ENCODE measurements around the gene CDCP1.
"Not testable (repeated sequence)": the region's sequence is repeated elsewhere in the genome, so short reads cannot be mapped to it uniquely, and the experiment has no call there.

CDCP1 gene

DNA sequence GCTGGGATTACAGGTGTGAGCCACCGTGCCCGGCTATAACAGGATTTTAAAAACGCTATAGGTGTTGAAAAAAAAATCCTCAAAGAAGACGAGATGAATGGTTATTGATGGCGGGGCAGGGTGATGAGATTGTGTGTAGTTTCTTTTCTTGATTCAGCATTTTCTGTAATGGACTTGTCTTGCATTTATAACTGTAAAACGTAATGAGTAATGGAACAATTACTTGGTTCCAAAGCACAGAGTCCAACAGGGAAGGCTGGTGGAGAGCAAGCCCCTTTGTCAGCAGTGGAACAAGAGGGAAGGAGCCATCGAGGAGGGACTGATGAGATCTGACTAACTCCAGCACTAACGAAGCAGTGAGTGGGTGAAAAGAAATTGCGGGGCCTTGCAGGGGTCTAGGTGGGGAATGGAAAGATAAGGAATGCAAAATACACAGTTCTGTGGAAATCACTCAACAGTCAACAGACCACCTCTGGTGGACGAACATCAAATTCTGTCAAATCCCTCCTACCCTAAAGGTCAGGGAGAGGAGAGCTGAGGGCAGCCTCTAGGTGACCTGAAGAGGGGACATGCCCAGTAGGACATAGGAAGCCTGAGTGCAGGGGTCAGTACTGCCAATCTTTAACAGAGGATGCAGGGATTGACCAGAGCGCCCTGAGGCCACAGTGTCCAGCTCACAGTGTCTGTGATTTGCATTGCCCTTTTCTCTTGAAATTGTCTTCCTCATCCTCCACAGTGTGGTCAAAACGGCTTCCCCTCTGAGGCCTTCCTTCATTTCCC is 23.1 kb upstream of the CDCP1 start:
- DNase-seq = no peak

DNA sequence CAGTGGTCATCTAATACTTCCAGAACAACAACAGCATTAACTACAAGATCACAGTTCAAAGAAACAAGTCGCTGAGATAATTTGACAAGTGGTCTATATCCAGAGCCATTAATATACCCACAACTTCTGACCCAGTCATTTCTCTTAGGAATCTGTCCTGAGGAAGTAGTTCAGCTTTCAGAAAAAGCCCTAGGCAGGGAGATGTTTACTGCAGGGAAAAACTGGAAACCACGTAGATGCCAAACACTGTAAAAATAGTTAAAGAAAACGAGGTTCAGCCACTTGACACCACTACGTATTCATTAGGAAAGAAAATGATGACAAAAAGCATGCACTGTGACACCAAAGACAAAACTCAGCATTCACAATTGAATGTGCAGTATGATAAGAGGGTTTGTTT is 22.3 kb upstream of the CDCP1 start:
- no peak for DNase-seq

DNA sequence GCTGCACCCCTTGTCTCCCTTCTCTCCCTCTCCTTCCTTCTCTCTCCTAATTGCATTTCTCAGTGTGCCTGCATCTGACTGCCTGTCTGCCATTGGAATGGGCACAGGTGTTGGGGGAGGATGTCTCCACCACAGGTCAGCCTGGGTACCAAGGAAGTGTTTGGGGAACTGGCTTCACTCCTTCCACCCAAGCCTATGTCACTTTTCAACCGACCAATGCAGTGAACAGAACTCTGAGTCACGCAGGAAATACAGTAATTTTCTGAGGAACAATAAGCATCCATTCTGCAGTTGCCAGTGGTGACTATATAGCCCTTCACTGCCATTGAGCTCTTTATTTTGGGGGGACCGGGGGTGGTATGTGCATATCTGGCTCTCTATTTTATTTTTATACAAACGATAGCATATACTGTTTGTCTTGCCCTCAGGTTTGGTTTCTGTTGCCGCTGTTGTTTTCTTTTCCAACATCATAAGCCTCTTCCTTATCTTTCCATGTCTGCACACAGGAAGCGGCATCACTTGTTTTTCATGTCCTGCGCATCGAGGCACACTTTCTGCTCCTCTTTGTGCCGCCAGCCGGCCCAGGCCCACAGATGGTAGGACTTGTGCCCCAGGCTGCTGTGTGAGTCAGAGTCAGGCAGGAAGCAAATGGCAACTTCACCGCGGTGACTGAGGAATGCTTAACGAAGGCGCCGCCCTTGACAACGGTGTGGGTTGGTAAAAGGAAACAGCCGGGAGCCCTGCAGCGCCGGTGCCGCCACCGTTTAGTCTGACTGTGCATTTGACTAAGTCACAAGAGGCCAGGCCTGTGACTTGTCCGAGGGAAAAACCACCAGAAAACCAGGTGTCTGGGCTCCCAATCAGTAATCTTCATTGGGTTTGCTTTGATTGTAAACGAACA is 21.1 kb upstream of the CDCP1 start:
- DNase-seq = peak; percentile 63

DNA sequence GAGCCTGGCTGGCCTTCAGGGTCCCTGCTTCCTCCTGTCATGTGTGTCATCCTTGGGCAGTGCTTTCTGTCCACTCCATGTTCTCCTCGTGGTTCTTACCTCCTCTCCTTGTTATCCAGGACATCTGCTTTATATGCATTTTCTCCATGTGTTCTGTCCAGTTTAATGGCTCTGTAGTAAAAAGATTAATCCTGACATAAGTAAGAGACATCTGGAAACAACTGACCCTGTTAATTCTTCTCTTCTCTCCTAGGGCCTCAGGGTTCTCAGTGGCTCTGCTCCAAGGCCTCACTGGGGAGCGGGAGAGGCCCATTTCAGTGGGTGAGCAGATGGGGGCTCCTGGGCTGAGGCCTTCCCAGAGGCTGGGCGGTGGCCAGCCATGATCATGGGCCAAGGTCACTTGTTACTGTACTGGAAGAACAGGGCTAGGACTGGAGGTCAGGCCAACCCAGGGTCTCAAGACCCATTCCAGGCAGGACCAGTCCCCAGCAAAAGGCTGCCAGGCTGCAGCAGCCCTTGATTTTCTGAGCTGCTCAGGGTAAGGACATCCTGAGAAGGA is 20.2 kb upstream of the CDCP1 start:
- DNase-seq = no peak

DNA sequence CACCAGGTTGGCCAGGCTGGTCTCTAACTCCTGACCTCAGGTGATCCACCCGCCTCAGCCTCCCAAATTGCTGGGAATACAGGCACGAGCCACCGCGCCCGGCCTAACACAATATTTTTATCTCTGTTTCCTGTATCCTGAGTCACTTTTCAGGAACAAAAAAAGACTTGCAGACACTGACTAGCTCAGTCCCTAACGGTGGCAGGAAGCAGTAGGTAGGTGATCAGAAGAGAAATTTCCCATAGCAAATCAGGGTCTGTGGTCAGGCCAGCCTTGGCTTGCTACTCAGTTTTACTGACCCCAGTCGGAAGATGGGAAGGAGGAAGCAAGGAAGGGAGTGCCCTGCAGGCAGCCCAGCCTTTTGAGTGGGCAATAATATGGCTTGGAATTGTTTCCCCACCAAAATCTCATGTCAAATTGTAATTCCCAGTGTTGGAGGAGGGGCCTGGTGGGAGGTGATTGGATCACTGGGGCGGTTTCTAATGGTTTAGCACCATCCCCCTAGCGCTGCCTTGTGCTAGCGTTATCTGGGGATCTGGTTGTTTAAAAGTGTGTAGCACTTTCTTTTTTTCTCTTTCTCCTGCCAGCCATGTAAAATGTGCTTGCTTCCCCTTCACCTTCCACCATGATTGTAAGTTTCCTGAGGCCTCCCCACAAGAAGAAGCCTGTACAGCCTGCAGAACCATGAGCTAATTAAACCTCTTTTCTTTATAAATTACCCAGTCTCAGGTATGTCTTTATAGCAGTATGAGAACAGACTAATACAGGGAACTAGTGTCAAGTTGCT is 19.5 kb upstream of the CDCP1 start:
- DNase-seq = no peak

DNA sequence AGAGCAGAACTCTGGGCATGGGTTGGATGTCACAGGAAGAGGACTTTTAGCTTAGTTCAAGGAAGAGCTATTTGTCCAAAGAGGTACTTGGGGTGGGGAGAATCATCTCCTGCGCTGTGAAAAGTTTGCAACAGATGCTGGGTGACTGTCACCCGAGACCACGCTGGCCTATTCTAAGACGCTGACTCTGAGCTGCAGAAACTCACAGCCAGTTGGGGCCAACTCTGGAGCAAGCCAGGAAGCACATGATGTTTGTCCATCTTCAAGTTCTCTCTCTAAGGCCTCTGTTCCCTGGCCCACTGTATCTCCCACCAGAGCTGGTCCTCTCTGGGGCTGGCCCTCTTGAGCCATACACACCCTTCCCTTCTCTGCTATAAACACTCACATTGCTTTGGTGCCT is 17.9 kb upstream of the CDCP1 start:
- no peak for DNase-seq

DNA sequence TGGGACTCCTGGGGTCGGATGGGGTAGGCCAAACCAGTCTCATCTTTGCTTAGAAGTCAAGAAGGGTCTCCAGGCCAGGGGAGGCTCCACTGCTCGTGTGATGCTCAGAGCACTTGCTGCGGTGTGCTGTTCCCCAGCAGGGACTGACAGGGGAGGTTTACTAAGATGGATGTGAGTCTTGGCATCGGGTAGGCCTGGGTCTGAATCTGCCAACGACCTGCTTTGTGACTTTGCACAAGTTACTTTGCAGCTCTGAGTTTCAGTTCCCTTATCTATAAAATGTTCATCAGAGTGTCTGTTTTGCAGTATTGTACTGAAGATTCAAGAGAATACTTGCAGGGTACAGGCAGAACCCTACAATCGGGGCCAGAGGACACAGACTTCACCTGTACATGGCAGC is 17.3 kb upstream of the CDCP1 start:
- DNase-seq = no peak

DNA sequence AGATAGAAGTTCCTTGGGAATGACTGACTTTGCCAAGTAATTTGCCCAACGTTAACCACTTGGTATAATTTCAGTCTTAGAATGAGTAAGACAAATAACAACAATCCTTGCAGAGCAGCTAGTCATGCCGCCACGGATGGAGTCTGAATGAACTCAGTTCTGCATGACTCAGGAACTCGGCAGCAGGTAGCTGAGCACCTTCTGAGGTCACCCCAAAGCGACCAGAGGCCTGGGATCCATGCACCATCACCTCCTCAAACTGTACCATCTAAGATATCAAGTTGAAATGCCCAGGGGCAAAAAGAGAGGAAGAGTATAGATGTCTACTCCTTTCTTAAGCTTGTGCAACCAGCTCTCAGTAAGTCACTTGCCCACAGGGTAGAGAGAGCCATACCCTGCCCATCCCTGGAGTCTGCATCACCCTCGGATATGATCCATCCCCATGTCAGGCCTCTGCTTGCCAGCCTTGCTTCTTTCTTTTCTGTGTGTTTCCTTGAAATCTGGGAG is 8.5 kb upstream of the CDCP1 start:
- DNase-seq = no peak

DNA sequence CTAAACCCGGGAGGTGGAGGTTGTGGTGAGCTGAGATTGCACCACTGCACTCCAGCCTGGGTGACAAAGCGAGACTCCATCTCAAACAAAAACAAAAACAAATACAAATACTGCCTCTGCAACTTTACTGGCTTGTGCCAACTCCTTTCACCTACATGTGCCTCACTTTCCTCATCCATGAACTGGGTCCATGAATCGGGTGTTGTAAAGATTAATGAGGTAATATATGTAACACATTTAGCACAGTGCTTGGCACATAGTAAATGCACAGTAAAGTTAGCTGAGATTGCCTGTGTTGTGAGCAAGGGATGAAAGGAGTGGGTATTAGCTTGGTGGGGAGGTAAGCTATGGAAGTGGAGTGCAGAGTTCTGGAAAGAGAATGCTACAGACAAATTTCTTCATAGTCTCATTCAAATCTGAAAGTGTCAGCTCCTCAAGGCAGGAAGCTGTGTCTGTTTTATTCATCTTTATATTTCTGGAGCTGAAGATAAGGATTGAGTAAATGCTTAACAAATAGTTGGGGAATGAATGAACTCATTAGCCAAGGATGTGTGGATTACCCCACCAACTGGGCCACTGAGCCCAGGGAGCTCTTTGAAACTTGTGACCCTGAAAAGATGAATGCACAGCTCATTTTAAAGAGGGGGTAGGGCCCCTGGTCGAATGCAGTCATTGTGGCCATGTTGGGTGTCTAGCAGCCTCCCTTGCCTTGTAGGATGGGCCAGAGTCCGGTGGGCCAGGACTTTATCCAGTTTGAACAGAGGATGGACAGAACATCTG is 7.7 kb upstream of the CDCP1 start:
- no peak for DNase-seq

DNA sequence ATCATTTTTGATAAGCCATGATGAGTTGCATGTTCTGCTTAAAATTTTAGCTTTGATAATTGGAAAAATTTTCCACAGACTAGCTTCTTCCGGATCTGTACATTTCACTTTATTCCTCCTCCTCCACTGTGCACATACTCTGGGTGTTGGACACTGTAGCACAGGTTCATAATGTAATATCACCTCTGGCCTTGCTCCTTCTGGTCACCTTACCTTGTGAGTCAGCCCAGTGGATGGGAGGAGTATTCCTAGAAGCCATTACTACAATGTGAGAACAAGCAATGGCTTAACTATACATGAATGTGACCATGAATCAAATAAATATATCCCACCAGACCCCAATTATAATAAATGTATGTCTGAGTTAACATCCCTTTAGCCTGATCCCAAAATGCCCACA is 6.1 kb upstream of the CDCP1 start:
- DNase-seq = no peak

DNA sequence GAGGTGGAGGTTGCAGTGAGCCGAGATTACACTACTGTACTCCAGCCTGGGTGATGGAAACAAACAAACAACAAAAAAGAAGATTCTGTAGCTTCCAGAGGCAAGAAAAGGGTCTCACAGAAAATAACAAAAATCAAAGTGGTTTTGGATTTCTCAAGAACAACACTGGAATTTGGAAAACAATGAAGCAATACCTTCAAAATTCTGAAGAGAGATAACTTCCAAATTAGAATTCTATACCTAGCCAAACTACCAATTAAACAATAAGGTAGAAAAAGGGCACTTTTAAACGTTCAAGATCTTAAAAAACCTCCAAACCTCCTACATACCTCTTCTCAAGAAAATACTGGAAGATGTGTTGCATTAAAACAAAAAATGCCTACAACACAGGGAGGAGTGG is 4.9 kb upstream of the CDCP1 start:
- no peak for DNase-seq

DNA sequence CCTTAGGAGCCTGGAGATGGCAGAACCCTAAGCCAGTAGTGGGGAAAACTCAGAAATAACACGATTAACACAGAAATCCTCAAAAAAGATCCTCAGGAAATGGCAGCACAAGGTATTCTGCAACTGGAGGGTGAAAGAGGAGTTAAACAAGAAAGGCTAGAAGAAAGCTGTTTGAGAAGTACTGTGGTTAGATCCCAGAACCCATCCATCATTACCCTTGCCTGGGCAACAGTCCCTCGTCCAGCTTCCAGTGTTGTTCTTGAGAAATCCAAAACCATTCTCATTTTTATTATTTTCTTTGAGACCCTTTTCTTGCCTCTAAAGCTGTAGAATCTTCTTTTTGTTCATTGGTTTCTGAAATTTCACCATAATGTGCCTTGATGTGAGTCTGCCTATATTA is 2.7 kb upstream of the CDCP1 start:
- DNase-seq = no peak

DNA sequence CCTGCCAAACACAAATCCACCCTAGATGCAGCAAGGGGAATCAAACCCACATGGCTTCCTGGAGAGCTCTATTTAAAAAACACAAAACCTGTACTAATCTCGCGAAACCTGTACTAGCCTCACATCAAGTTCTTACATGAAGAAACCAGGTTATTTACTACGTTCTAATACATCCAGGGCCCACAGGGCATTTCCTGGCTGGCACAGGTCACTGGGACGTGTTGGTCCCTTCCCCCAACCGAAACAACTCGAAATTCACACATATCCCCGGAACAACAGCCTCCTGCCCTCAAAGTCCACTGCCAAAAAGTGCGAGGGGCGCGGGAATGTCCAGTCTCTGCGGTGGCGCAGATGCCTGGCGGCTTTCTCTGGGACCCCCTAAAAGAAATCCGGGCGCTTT is 955 bp downstream of the CDCP1 start:
- DNase-seq = no peak

DNA sequence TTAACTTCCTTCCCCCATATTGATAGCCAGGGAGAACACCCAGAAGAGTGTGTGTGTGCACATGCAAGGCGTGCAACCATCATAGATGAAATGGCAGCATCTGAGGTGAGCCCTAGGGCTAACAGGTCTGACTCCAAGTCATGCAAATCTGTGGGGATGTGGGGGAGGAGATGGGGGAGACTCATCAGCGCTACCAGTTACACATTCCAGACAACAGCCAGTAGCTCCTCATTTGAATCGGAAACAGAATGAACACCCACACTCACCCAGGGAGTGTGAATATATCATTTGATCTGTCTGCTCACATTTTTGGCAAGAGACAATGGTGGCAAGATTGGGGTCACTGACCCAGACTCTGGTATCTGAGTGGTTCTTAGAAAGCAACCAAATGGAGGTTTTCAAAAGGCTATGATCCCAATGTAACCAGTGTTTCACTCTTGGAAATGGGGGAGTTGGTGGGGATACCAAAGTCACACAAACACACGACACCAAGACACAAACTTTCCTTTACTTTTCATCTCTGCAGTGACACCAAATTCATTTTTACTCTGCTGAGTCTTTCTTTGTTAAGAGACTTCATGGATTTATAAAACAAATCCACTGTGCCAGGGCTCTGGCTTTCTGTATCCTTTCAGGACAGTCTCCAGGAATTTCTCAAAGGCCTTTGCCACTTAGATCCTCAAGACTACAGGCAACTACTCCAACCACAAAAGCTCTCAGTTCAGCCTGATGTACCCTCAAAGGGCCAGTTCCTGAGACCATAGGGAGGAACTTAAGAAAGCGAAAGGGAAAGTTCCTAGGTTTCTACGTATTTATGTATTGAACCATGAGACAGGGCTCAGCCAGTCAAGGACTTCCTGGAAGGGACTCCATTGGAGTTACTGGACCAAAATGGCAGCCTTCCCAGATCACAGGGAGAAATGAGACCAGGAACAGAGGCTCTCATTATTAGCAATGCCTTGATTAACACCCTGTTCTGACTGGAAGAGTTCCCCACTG is 2.2 kb downstream of the CDCP1 start:
- DNase-seq = no peak

DNA sequence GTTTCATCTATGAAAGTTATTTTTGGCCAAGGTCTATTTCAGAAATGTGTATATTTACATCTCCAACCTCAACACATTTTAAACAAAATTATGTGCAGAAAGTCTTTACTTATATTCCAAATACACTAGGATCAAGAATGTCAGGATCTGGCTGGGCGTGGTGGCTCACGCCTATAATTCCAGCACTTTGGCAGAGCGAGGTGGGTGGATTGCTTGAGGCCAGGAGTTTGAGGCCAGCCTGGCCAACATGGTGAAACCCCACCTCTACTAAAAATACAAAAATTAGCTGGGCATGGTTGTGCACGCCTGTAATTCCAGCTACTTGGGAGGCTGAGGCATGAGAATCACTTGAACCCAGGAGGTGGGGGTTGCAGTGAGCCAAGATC is 5.4 kb downstream of the CDCP1 start:
- DNase-seq = not testable (repeated sequence)

DNA sequence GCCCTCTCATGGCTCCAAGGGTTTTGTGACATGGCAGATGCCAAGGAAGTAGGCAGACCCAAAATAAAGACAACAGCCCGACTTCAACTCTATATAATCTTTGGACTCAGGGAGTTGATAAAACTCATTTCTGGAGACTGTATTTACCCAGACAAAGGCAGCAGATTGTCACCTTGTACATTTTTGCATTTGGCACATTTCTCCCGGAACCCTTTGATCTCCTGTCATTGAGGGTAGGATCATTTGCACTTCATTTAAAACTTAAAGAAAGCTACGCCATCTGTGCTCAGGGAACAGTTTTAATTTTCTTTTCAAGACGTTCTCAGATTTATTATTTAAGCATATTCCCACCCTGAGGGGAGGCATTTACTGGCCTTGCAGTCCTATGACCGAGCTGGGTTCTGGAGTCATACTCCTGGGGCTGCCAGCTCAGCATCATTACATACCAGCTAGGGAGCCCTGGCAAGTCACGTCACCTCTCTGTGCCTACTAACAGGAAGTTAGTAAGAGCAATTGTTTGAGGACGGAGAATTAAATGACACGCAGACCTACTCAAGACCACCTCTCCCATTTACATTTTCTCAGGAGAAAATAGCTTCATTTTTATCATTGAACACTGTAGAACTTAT is 5.9 kb downstream of the CDCP1 start:
- no peak for DNase-seq

DNA sequence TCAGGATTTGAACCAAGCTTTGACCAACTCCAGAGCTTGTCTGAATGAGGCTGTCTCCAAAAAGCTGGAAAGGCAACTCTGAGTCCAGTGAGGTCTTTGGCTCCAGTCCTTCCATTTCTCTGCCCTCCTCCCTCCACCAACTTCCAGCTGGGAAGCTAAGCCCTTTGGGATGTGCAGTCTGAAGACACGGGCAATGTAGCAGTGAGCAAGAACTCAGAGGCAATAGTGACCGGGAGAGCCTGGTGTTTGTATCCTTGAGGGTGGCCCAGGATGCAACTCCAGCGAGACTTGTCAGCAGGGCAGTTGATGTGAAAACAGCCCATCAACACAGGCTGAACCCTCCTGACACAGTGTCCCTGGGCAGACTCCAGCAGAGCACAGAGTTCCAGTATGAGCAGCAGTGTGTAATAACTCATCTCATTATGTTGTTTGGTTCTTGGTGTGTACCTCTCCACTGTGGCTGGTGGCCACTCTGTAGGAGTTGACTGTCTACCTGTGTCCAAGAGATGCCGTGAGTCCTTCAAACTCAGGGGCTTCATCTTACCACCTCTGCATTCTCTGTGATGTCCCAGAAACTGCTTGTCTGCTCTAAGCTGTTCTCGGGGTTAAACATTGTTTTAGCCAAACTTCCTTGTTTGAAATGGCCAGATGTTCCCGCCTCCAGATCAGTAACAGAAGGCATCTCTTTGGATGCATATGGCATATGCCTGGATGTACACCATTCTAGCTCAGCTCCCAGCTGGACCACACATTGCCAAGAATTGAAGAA is 6.6 kb downstream of the CDCP1 start:
- DNase-seq = no peak

DNA sequence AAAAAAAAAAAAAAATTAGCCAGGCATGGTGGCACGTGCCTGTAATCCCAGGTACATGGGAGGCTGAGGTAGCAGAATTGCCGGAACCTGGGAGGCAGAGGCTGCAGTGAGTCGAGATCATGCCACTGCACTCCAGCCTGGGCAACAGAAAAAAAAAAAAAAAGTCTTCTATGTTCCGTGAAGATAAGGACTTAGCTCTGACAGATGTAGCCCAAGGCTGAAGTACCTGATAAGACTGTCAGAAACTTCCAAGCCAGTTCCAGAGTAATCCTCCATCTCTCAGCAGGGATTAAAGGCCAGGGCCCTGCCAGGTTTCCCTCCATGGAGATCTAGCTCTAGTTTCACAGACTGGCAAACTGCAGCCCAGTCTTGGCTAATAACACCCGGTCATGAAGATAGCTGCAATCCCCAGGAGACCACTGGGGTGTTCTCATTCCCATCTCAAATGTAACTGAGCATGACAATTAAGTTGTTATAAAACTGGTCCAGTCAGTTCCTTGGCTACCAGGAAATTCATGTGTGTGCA is 8.5 kb downstream of the CDCP1 start:
- DNase-seq = no peak

DNA sequence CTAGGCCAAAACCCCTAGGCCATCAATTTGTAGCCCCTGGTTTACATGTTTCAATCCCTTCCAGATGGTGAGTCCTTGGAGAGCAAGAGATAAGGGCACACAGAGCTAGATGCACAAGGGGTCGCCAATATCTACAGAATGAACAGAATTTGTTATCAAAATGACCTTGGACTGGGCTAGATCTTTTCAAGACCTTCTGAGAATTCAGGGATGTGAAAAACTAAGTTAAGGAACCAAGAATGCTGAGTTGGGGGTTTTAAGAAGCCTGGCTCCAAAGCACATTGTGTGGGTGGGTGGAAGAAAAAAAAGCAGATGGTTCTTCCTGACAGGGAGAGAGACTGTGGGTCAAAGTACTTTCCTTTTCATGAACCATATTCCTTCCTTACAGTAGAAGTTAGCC is 10.2 kb downstream of the CDCP1 start:
- no peak for DNase-seq
